ENCODE measurements around the gene COL3A1.

DNA sequence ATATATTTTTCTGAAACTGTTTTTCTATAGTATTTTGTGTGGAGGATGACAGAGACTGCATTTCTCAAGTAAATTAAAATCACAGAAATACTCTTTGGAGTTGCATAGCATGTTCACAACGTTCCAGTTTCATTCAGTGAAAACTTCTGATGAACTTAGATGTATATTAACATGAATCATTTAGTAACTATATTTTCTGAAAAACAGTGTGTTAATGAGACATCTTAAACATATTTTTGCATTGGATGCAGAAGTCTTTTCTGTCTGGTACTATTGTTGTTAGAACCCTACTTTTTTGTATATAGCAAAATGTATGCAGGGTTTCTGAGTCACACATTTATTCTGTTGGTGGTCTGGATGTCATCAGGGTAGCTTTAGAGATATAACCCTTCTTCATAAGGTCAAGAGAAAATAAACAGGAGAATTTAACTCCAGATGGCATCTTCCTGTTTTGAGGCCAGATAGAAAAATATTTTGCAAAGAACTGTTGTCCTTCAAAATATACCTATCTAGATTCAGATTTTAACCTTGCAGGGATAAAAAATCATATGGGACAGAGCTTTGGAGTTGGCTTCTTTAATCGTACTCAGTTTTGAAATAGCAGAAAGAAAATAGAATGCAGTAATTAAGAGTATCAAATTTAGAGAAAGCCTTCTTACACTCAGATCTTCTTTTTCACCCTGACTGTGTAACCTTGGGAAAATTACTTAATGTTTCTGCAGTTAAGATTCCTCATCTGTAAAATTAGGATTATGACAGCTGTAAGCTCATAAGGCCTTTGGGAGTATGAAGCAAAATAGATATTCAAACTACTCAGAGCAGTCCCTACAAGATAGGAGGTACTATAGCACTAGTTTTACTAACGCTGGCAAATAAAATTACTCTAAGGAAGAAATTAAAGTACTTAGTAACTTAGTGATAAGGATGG, 5.3 kb downstream of the COL3A1 start:
- no peak for TF ChIP-seq CTCF (IDR thresholded peaks at IDR 0.05; ENCODE audit: insufficient read depth, low read length, poor library complexity, severe bottlenecking)
- TF ChIP-seq EZH2phosphoT487 (conservative IDR thresholded peaks at IDR 0.05; ENCODE audit: low read length): no peak

All from SU-DHL-6 (cell line).